ENCODE data around the gene SP140. TPM values are rescaled to one million over a fixed set of nuclear protein-coding genes. Genes with fewer than 3 reads are reported as not detected.
"Not testable (repeated sequence)": the region's sequence is repeated elsewhere in the genome, so short reads cannot be mapped to it uniquely, and the experiment has no call there.

Gene SP140
- total RNA-seq, 1 experiment from 2014 or later: 0.41 TPM

GRCh38 chr2:230267556-230267955 lies 42.0 kb downstream of the SP140 start:
- DNase-seq (ENCODE audit: low spot score): no peak
- in situ Hi-C loops (cut with HindIII; ENCODE audit: low sequenced_read_pairs): no loop called here

GRCh38 chr2:230268606-230269243 lies 43.2 kb downstream of the SP140 start:
- in situ Hi-C loops (cut with HindIII; ENCODE audit: low sequenced_read_pairs): no loop called here
- no peak for DNase-seq (ENCODE audit: low spot score)

- DNase-seq (ENCODE audit: low spot score): no peak
- in situ Hi-C loops (cut with HindIII; ENCODE audit: low sequenced_read_pairs): no loop called here
Observed at GRCh38 chr2:230269715-230270114, 44.2 kb downstream of the SP140 start.

GRCh38 chr2:230282936-230283335 lies 57.4 kb downstream of the SP140 start:
- in situ Hi-C loops (cut with HindIII; ENCODE audit: low sequenced_read_pairs): no loop called here
- no peak for DNase-seq (ENCODE audit: low spot score)

GRCh38 chr2:230286048-230286447 lies 60.5 kb downstream of the SP140 start:
- DNase-seq (ENCODE audit: low spot score): no peak
- in situ Hi-C loops (cut with HindIII; ENCODE audit: low sequenced_read_pairs): no loop called here

- DNase-seq (ENCODE audit: low spot score); in situ Hi-C loops (cut with HindIII; ENCODE audit: low sequenced_read_pairs): not testable (repeated sequence)
Observed at GRCh38 chr2:230289311-230289710, 63.8 kb downstream of the SP140 start.

- in situ Hi-C loops (cut with HindIII; ENCODE audit: low sequenced_read_pairs): no loop called here
- DNase-seq (ENCODE audit: low spot score): no peak
Observed at GRCh38 chr2:230295192-230295591, 69.7 kb downstream of the SP140 start.

GRCh38 chr2:230296917-230297316 lies 71.4 kb downstream of the SP140 start:
- DNase-seq (ENCODE audit: low spot score): no peak
- in situ Hi-C loops (cut with HindIII; ENCODE audit: low sequenced_read_pairs): no loop called here

GRCh38 chr2:230299618-230300017 lies 74.1 kb downstream of the SP140 start:
- in situ Hi-C loops (cut with HindIII; ENCODE audit: low sequenced_read_pairs): no loop called here
- DNase-seq (ENCODE audit: low spot score): no peak

GRCh38 chr2:230305416-230306275 lies 80.1 kb downstream of the SP140 start:
- no peak for DNase-seq (ENCODE audit: low spot score)
- in situ Hi-C loops (cut with HindIII; ENCODE audit: low sequenced_read_pairs): no loop called here

- in situ Hi-C loops (cut with HindIII; ENCODE audit: low sequenced_read_pairs): no loop called here
- DNase-seq (ENCODE audit: low spot score): no peak
Observed at GRCh38 chr2:230306474-230306873, 80.9 kb downstream of the SP140 start.

- no peak for DNase-seq (ENCODE audit: low spot score)
- in situ Hi-C loops (cut with HindIII; ENCODE audit: low sequenced_read_pairs): no loop called here
Observed at GRCh38 chr2:230307485-230307884, 81.9 kb downstream of the SP140 start.

GRCh38 chr2:230308402-230309000 lies 83.0 kb downstream of the SP140 start:
- no peak for DNase-seq (ENCODE audit: low spot score)
- in situ Hi-C loops (cut with HindIII; ENCODE audit: low sequenced_read_pairs): no loop called here

- DNase-seq (ENCODE audit: low spot score); in situ Hi-C loops (cut with HindIII; ENCODE audit: low sequenced_read_pairs): not testable (repeated sequence)
Observed at GRCh38 chr2:230310792-230311191, 85.3 kb downstream of the SP140 start.

GRCh38 chr2:230311634-230312033 lies 86.1 kb downstream of the SP140 start:
- DNase-seq (ENCODE audit: low spot score); in situ Hi-C loops (cut with HindIII; ENCODE audit: low sequenced_read_pairs): not testable (repeated sequence)

- DNase-seq (ENCODE audit: low spot score): no peak
- in situ Hi-C loops (cut with HindIII; ENCODE audit: low sequenced_read_pairs): no loop called here
Observed at GRCh38 chr2:230312638-230313037, 87.1 kb downstream of the SP140 start.

- in situ Hi-C loops (cut with HindIII; ENCODE audit: low sequenced_read_pairs): no loop called here
- no peak for DNase-seq (ENCODE audit: low spot score)
Observed at GRCh38 chr2:230317366-230317765, 91.8 kb downstream of the SP140 start.

GRCh38 chr2:230318190-230319121 lies 92.9 kb downstream of the SP140 start:
- no peak for DNase-seq (ENCODE audit: low spot score)
- in situ Hi-C loops (cut with HindIII; ENCODE audit: low sequenced_read_pairs): no loop called here

GRCh38 chr2:230319211-230319862 lies 93.8 kb downstream of the SP140 start:
- in situ Hi-C loops (cut with HindIII; ENCODE audit: low sequenced_read_pairs): no loop called here
- DNase-seq (ENCODE audit: low spot score): no peak
